T-helper 22 cell (primary cell): Measurements from ENCODE around the gene IDI1.

Source experiments
- DNase-seq: peaks from one replicate; pipeline ENCODE4 v3.0.0-alpha.2; 2020; ENCODE audit warnings: low read depth

The IDI1 gene

DNA sequence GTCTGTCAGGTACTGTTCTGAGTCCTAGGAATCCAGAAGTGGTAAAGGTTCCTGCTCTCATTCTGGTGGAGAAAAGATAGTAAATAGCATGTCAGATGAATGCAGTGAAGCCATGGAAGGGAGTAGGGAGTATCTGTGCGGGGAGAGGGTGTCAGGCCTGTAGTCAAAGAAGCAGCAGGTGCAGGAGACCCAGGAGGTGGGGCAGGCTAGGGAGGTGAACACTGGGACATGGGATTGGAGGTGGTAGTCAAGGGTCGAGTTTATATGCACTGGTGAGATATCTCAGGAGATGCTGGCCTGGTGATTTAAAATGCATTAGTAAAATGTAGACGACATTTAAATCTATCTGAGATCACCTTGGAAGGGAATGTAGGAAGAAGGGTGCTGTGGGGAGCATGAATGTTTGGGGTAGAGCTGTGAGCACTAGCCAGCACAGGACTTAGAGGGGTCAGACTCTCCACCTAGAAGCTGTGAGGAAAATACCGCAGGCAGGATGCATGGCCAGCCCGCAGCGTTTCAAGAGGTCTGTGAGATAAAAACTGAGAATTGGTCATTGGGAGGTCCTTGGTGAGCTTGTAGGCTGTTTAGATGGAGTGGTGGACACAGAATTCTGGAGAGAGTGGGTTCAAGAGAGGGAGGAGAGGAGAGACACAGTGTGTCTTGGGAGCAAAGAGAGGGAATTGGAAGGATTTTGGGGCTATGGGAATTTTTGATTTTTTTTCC, 53.9 kb downstream of the IDI1 start:
- DNase-seq, result no peak

DNA sequence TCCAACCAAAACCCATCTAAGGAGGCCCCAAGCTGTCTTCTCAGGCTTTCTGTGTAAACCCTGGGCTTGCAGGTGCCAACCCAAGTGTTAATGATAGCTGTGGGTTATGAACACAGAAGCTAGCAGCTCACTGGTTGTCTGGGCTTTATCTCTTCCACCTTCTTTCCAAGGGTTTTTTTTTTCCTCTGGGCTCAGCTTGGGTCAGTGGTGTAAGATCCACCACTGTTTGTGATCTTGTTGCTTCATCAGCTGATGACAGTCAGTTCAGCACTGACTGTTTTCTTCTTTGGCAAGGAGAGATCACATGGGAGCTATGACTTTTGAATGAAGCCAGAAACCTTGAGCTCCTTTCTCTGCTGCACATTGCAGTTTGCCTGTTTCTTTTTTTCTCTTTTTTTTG, 56.0 kb downstream of the IDI1 start:
- no peak for DNase-seq

DNA sequence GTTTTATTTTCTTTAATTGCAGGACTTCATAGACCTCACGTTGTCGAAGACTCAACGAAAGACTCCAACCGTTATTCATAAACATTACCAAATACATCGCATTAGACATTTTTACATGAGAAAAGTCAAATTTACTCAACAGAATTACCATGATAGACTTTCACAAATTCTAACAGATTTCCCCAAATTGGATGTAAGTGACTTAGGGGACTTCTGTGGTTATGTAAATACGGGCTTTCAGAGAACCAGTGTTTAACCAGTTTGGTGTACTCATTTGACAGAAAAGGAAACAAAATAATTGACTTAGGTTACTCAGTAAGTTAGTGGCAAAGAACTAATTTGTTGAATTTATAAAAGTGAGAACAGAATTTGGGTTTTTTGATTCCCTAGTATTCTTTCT, 56.5 kb downstream of the IDI1 start:
- DNase-seq, result no peak

DNA sequence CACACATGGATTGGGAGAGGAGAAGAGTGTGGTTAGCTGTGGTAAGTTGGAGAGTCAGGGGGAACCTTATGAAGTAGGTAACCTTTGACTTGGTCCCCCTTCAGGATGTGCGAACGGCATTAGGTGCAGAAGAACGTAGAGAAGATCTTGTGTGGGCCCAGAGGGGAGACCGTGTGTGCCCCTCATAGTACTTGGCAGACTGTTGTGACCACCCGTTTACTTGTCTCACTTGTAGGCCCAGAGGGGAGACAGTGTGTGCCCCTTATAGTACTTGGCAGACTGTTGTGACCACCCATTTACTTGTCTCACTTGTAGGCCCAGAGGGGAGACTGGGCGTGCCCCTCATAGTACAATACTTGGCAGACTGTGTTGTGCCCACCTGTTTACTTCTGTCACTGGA, 58.1 kb downstream of the IDI1 start:
- no peak for DNase-seq
